GM12892 (cell line): ENCODE measurements around the gene OR6B3.
"Not testable (repeated sequence)": the region's sequence is repeated elsewhere in the genome, so short reads cannot be mapped to it uniquely, and the experiment has no call there.

Source experiments
- DNase-seq: peaks from one replicate; pipeline ENCODE4 v3.0.0; 2011; ENCODE audit not compliant: insufficient read length
- FAIRE-seq: peaks from 2 replicates; lab custom pipeline; 2011; peaks lifted over from hg19 to GRCh38; lab: Jason Lieb, UNC
- POLR2A ChIP-seq: IDR thresholded peaks from 2 replicates; pipeline ENCODE4 v1.6.1; 2011; ENCODE audit warnings: low read depth, low read length, control low read depth
- POLR2AphosphoS5 ChIP-seq: IDR thresholded peaks from 2 replicates; pipeline ENCODE4 v1.6.1; 2011; ENCODE audit warnings: low read depth, low read length, control low read depth
- TAF1 ChIP-seq: IDR thresholded peaks from 2 replicates; pipeline ENCODE4 v1.6.1; 2011; ENCODE audit warnings: low read depth, mild to moderate bottlenecking, control low read depth, low read length, borderline replicate concordance

OR6B3 gene

DNA sequence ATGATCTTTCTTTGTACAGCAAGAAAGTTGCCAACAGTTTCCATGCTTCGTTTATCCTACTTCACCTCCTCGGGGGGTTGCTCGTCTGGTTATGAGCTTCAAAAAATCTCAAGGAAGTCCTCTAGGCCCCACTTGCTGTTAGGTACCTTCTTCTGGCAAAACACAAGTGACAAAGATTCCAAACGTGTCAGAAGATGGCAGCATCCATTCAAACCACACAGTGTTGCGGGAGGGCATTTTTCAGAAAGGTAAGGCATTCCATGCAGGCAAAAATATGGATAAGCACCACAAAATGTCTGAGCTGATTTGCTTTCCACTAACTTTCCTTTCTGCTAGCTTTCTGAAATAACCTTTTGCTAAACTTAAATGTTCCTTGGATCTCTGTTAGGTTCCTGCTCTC lies 13.2 kb upstream of the OR6B3 start:
- FAIRE-seq, result no peak
- TF ChIP-seq POLR2AphosphoS5 (no peak), POLR2A (no peak), TAF1 (no peak)

GRCh38 chr2:240064898-240065297 lies 11.6 kb upstream of the OR6B3 start:
- FAIRE-seq (no peak), DNase-seq (no peak)
- TF ChIP-seq POLR2AphosphoS5 (no peak), POLR2A (no peak), TAF1 (no peak)

More for the DNA sequence above, 13.2 kb upstream of the OR6B3 start:
- no peak for DNase-seq

- no peak for TF ChIP-seq POLR2A
- no peak for TF ChIP-seq TAF1
- no peak for TF ChIP-seq POLR2AphosphoS5
- peak; percentile 74 for FAIRE-seq
- no peak for DNase-seq
Measured at GRCh38 chr2:240060977-240061591, 7.8 kb upstream of the OR6B3 start.

GRCh38 chr2:240056678-240057077 lies 3.4 kb upstream of the OR6B3 start:
- no peak for TF ChIP-seq POLR2AphosphoS5
- no peak for TF ChIP-seq POLR2A
- no peak for TF ChIP-seq TAF1
- FAIRE-seq (no peak), DNase-seq (no peak)

DNA sequence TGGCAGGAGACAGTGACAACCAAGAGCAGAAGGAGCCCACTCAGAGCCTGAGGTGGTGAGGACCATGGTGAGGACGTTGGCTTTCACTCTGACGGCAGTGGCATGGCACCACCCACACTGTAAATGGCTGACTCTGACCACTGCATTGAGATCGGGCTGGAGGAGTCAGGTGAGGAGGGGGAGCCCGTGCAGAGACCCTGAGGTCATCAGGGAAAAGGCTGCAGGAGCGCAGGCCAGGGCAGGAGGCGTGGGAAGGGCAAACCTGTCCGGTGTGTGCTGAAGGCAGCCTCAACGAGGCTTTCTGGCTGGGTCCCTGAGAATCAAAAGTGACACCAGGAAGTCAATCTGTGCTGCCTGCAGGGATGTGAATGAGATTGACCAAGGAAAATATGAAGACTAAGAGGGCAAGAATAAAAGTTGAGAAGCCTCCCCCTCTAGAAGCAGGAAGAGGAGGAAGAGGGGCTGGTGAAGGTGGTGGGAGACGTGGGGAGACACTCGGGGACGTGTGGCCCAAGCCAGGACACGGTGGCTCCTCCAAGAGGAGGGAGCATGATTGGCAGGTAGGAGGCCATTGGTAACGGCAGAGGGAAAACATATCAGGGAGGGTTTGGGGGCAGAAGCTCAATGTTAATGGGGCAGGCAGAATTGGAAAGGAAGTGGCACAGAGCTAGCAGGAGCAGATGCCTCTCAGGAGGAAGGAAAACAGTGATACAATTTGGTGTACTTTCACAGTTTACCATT lies 2.0 kb upstream of the OR6B3 start:
- no peak for DNase-seq
- TF ChIP-seq POLR2AphosphoS5 (no peak), POLR2A (no peak), TAF1 (no peak)
- FAIRE-seq, result no peak

DNA sequence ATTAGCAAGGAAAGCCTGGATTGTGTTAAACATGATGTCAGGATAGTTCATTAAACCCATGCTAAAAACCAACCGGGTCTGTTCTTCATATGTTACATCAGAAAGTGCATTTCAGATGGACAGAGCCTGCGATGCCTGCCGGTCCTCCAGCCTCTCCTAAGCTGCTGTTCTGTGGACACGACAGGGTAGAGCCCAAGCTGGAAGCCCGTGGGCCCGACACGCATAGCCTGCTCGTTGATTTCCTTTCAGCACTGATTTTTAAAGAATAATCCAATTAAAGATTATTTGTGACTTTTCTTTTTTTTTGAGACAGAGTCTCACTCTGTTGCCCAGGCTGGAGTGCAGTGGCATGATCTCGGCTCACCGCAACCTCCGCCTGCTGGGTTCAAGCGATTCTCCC lies 797 bp downstream of the OR6B3 start:
- FAIRE-seq (no peak), DNase-seq (no peak)
- TF ChIP-seq POLR2AphosphoS5 (no peak), TAF1 (no peak), POLR2A (no peak)

DNA sequence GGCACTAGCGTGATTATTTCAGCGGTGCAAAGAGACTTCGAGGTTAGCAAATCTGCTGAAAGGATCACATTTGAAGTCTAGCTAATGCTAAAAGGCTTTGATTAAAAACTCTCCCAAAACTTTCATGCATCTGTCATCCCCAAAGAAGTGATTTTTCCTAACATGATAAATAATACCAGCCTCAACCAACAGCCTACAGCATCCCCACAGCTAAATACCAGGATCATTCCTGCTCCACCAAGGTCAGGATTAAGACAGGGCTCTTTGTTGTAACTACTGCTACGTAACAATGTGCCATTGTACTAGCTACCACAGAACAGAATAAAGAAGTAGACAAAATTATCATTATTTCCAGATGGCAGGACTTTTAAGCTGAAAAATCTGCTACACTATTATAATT lies 1.6 kb downstream of the OR6B3 start:
- DNase-seq (no peak), FAIRE-seq (no peak)
- no peak for TF ChIP-seq POLR2AphosphoS5
- no peak for TF ChIP-seq TAF1
- no peak for TF ChIP-seq POLR2A

DNA sequence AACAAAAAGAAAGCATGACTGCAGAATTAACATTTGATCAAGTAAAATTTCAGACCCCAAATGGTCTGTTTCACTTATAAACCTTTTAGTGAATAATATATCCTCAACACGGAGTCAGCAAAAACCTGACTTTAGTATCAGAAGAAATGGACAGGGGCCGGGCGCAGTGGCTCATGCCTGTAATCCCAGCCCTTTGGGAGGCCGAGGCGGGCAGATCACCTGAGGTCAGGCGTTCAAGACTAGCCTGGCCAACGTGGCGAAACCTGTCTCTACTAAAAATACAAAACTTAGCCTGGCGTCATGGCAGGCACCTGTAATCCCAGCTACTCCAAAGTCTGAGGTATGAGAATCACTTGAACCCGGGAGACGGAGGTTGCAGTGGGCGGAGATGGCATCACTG lies 3.0 kb downstream of the OR6B3 start:
- DNase-seq, result no peak
- no peak for FAIRE-seq
- TF ChIP-seq TAF1, result no peak
- no peak for TF ChIP-seq POLR2AphosphoS5
- TF ChIP-seq POLR2A, result no peak

DNA sequence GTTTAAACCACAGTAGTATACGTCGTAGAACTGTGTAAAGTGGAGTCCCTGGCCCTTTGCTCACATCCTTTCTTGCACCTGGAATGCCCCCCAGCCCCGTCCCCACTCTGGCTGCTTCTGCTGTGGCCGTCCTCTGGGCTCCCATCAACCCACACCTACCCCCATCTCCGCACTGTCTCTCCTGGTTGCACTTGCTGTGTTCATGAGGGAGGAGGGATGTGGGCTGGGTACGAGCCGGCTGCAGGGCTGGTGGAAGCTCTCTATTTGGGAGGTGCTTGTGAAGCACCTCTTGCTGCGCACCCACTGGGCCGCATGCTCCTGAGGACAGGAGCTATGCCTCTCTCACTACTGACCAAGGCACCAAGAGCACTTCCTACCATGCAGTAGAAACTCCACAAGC lies 5.1 kb downstream of the OR6B3 start:
- no peak for DNase-seq
- TF ChIP-seq POLR2A (no peak), POLR2AphosphoS5 (no peak), TAF1 (no peak)
- FAIRE-seq, result no peak

DNA sequence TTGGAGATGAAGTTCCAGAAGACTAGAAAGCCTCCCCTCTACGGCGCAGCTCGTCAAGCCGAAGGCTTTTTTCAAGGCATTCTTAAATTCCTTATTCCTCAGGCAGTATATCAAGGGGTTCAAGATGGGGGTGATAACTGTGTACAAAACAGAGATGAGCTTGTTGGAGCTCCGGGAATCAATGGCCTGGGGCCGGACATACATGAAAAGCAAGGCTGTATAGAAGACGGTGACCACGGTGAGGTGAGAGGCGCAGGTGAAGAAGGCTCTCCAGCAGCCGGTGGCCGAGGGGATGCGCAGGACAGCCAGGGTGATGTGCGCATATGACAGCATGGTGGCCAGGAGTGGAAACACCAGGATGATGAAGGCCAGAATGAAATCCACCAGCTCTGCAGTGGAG lies 8.2 kb downstream of the OR6B3 start:
- no peak for FAIRE-seq
- TF ChIP-seq POLR2A (no peak), POLR2AphosphoS5 (no peak), TAF1 (no peak)
- no peak for DNase-seq

- not testable (repeated sequence) for DNase-seq, FAIRE-seq
Measured at GRCh38 chr2:240044096-240044495, 9.2 kb downstream of the OR6B3 start.

DNA sequence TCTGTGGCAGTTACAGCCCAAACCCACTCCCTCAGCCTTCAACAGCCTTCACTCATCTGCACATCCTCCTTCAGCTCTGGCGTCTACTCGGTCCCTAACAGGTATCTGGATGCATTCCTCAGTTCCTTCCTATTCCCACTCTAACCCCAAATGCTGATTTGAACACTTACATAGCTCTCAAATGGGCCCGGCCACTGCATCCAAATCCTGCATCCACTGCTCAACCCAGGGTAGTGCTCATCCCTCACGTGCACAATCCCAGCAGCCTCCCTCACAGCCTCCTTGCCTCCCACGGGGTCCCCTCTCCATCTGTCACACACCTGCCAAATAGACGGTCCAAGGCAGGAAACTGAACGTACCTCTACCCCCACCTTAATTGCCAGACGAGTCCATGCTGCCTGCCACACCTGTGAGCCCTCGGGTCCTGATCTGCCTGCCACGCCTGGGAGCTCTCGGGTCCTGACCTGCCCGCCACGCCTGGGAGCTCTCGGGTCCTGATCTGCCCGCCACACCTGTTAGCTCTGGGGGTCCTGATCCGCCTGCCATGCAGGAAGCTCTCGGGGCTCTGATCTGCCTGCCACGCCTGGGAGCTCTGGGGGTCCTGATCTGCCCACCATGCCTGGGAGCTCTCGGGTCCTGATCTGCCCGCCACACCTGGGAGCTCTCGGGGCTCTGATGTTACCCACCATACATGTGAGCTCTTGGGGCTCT lies 9.9 kb downstream of the OR6B3 start:
- no peak for TF ChIP-seq POLR2AphosphoS5
- no peak for TF ChIP-seq TAF1
- no peak for TF ChIP-seq POLR2A
- FAIRE-seq, result no peak
- DNase-seq, result no peak

DNA sequence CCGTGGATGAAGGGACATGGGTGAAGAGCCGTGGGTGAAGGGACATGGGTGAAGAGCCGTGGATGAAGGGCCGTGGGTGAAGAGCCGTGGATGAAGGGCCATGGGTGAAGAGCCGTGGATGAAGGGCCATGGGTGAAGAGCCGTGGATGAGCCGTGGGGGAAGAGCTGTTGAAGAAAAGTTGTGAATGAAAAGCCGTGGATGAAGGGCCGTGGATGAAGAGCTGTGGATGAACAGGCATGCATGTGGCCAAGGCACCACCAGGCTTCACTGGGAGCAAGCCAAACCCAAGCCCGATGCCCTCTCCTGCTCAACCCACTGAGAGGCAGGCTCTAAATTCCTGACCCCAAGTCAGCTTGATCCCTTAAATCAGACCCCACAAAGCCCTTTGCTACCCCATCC lies 10.6 kb downstream of the OR6B3 start:
- DNase-seq, result no peak

More for the DNA sequence above, 10.6 kb downstream of the OR6B3 start:
- FAIRE-seq, result no peak
- no peak for TF ChIP-seq POLR2AphosphoS5
- no peak for TF ChIP-seq POLR2A
- no peak for TF ChIP-seq TAF1
